Activated T-helper 1 cell treated with anti-CD3 and anti-CD28 coated beads, Interleukin-2, amount 50 U/mL, for 16 hours (primary cell): ENCODE measurements around the gene CTCF.

Source experiments
- DNase-seq, 2 donors: peaks; one replicate each; pipeline ENCODE4 v3.0.0-alpha.2; 2020; ENCODE audit warnings: low read depth in 1 of 2, low spot score in 1 of 2

Gene CTCF

GRCh38 chr16:67676939-67677338 is 114.6 kb downstream of the CTCF start:
- DNase-seq = no peak

GRCh38 chr16:67677712-67678111 is 115.4 kb downstream of the CTCF start:
- no peak for DNase-seq

GRCh38 chr16:67678354-67679023 is 116.2 kb downstream of the CTCF start:
- DNase-seq = no peak

- no peak for DNase-seq
These were observed 117.9 kb downstream of the CTCF start for GRCh38 chr16:67679935-67680897.

- no peak for DNase-seq
These were observed 121.4 kb downstream of the CTCF start for GRCh38 chr16:67683767-67684166.

GRCh38 chr16:67685388-67686112 is 123.2 kb downstream of the CTCF start:
- no peak for DNase-seq
